ENCODE results near the gene NHSL2. TPM values are rescaled to one million over a fixed set of nuclear protein-coding genes. Genes with fewer than 3 reads are reported as not detected.

The NHSL2 gene
- total RNA-seq, 4 donors from 2014 or later, result 10.4 to 31.4 (median 17.7) TPM

DNA sequence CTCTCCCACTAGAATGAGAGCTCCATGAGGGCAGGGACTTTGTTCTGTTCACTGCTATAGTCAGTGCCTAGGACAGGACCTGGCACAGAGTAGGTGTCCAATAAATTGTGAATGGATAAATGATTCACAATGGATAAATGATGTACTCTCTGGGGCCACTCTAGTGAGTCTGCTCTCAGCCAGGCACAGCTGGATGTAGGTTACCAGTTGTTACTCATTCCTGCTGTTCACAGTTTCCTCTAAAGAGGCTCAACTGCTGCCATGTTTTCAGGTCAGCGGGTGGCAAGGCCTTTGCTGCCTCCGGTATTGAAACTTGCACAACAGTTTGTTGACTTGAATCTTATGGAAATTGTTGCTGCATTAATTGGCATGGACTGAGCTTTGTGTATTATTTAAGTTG is 99.1 kb downstream of the NHSL2 start:
- Histone ChIP-seq H3K27me3 (no peaks in the 10 kb centered on the region), H3K4me3 (no peak overlapping the region), H3K27ac (replicated peaks in 1 of 4) (no peak overlapping the region), H3K36me3 (no peaks in the 10 kb centered on the region), H3K9me3 (no peaks in the 10 kb centered on the region), H3K4me1 (peaks cover 0 to 4% (median 0%) of the 10 kb centered on the region in 4 donors)
- no peak for TF ChIP-seq POLR2A (IDR thresholded peaks at IDR 0.05; ENCODE audit: low read depth)
- TF ChIP-seq, protein P1, sequence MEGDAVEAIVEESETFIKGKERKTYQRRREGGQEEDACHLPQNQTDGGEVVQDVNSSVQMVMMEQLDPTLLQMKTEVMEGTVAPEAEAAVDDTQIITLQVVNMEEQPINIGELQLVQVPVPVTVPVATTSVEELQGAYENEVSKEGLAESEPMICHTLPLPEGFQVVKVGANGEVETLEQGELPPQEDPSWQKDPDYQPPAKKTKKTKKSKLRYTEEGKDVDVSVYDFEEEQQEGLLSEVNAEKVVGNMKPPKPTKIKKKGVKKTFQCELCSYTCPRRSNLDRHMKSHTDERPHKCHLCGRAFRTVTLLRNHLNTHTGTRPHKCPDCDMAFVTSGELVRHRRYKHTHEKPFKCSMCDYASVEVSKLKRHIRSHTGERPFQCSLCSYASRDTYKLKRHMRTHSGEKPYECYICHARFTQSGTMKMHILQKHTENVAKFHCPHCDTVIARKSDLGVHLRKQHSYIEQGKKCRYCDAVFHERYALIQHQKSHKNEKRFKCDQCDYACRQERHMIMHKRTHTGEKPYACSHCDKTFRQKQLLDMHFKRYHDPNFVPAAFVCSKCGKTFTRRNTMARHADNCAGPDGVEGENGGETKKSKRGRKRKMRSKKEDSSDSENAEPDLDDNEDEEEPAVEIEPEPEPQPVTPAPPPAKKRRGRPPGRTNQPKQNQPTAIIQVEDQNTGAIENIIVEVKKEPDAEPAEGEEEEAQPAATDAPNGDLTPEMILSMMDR (IDR thresholded peaks at IDR 0.05), result no peak
- intact Hi-C loops (cut with DNase I), result no loop called here
- DNase-seq (ENCODE audit: extremely low spot score), result no peak
- WGBS, result 86% methylated on average over 2 of the region's 2 CpGs

DNA sequence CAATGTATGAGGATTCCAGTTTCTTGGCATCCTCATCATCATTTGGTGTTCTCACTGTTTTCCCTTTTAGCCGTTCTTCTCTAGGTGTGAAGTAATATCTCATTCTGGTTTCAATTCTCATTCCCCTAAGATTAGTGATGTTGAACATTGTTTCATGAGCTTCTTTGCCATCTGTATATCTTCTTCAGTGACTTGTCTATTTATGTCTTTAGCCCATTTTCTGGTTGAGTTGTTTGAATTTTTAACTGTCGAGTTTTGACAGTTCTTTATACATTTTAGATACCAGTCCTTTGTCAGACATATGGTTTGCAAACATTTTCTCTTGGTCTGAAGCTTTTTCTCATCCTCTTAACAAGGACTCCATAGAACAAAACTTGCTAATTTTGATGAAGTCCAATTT is 101.1 kb downstream of the NHSL2 start:
- no peak for DNase-seq (ENCODE audit: extremely low spot score)
- H3K27ac ChIP-seq (replicated peaks in 1 of 4), result no peak overlapping the region
- H3K27me3 ChIP-seq, result no peaks in the 10 kb centered on the region
- no peak overlapping the region for H3K4me3 ChIP-seq
- no peaks in the 10 kb centered on the region for H3K36me3 ChIP-seq
- WGBS, result 77% methylated on average over 2 of the region's 2 CpGs
- intact Hi-C loops (cut with DNase I), result no loop called here
- no peak for TF ChIP-seq POLR2A (IDR thresholded peaks at IDR 0.05; ENCODE audit: low read depth)
- TF ChIP-seq, protein P1 (IDR thresholded peaks at IDR 0.05), result no peak
- no peak for TF ChIP-seq EP300 (IDR thresholded peaks at IDR 0.05)
- TF ChIP-seq POLR2AphosphoS5 (IDR thresholded peaks at IDR 0.05), result no peak
- H3K9me3 ChIP-seq, result no peaks in the 10 kb centered on the region
- H3K4me1 ChIP-seq, result peaks cover 0 to 4% (median 0%) of the 10 kb centered on the region in 4 donors

DNA sequence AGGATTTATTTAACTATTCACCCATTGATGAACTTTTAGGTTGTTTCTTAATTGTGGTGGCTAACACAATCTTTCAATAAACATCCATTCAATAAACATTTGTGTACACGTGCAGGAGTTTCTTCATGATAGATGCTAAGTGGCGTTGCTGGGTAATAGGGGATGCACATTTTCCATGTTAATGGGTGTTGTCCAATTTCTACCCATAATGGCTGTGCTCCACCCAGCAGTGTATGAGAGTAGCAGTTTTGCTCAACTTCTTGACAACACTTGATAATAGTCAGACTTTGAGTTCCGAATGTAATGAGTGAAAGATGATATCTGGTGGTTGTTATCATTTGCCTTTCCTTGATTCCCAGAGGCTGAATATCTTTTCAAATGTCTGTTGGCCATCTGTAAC is 104.7 kb downstream of the NHSL2 start:
- TF ChIP-seq, protein P1 (IDR thresholded peaks at IDR 0.05), result no peak
- no peak for TF ChIP-seq POLR2AphosphoS5 (IDR thresholded peaks at IDR 0.05)
- no peak for TF ChIP-seq EP300 (IDR thresholded peaks at IDR 0.05)
- no peak for TF ChIP-seq POLR2A (IDR thresholded peaks at IDR 0.05; ENCODE audit: low read depth)
- no peak for DNase-seq (ENCODE audit: extremely low spot score)
- Histone ChIP-seq H3K27ac (replicated peaks in 1 of 4) (no peak overlapping the region), H3K9me3 (no peaks in the 10 kb centered on the region), H3K36me3 (no peaks in the 10 kb centered on the region), H3K4me1 (peaks cover 7 to 26% (median 24%) of the 10 kb centered on the region in 4 donors), H3K27me3 (no peaks in the 10 kb centered on the region), H3K4me3 (no peak overlapping the region)
- intact Hi-C loops (cut with DNase I), result no loop called here
- 82% methylated on average over 3 of the region's 3 CpGs for WGBS

DNA sequence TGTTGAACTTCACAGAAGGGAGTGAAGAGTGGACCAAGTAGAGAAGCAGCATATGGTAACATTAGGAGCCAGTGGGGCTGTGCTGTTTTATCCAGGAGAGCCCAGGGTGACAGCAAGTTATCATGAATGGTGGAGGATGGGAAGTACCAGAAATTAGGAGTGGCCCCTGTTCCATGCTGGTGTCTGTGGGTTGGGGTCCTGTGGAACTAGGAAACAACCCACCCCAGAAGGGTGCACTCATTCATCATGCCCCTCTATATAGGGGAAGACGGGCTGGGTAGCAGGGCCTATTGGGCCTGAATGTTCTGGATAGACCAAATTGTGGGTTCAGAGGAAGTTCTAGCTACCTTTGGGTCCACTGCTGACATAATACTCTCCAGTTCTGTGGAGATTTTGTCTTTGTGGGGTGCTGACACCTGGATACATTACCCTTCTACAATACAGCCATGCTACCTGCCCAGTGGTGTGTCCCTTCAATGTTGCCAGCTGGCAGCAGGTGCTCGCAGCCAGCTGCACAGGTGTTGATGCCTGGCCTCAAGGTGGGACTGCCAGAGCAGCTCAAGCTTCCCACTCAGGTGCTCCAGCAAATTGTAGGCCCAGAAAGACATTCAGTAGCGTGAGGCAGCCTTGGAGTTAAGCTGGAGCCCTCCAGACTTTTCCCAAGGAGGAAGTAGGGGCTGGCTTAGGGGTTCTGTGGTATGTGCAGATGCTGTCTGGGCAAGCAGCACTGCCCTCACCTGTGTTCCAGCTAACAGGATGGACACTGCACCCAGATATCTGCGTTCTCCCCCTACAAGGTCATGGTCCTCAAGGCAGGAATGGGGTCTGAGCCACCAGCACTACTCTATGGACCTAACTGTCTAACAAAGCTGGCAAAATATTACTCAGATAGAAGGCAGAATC is 106.5 kb downstream of the NHSL2 start:
- Histone ChIP-seq H3K9me3 (no peaks in the 10 kb centered on the region), H3K27ac (replicated peaks in 1 of 4) (no peak overlapping the region), H3K27me3 (no peaks in the 10 kb centered on the region), H3K4me1 (peaks cover 7 to 34% (median 29%) of the 10 kb centered on the region in 4 donors), H3K4me3 (no peak overlapping the region), H3K36me3 (no peaks in the 10 kb centered on the region)
- TF ChIP-seq POLR2AphosphoS5 (IDR thresholded peaks at IDR 0.05), result no peak
- no peak for TF ChIP-seq POLR2A (IDR thresholded peaks at IDR 0.05; ENCODE audit: low read depth)
- TF ChIP-seq EP300 (IDR thresholded peaks at IDR 0.05), result no peak
- TF ChIP-seq, protein P1 (IDR thresholded peaks at IDR 0.05), result no peak
- no peak for DNase-seq (ENCODE audit: extremely low spot score)
- intact Hi-C loops (cut with DNase I), result no loop called here
- WGBS, result 92% methylated on average over 3 of the region's 4 CpGs

Measured in esophagus muscularis mucosa (tissue), 4 donors.